GM18499 (cell line): ENCODE data around the gene PDIA5.
A peak's percentile ranks its signal among the peaks of the same experiment; 100 is the strongest.

Experiments
- ATAC-seq: cut with Tn5 transposase; IDR thresholded peaks from one replicate; pipeline ENCODE4 v1.9.1; 2021; ENCODE audit warnings: moderate number of reproducible peaks; ENCODE audit not compliant: insufficient read depth, unreplicated experiment

PDIA5 gene

DNA sequence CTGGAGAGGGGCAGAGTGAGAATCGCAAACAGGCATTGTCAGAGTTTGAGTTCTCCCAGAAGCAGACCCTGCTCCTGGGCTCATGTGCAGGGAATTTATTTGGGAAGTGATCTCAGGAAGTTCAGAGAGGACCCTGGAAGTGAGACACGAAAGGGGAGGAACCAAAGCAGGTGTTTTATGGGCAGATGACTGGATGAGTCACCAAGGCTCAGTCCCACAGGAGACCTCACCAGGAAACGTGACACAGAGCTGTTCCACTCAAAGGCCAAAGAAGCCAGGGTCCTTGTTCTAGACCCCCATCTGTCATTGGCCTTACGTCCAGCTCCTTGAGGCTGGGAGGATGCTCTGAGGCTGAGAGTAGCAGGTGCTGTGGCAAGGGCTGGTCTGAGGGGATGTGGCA lies 91.5 kb downstream of the PDIA5 start:
- ATAC-seq = no peak

DNA sequence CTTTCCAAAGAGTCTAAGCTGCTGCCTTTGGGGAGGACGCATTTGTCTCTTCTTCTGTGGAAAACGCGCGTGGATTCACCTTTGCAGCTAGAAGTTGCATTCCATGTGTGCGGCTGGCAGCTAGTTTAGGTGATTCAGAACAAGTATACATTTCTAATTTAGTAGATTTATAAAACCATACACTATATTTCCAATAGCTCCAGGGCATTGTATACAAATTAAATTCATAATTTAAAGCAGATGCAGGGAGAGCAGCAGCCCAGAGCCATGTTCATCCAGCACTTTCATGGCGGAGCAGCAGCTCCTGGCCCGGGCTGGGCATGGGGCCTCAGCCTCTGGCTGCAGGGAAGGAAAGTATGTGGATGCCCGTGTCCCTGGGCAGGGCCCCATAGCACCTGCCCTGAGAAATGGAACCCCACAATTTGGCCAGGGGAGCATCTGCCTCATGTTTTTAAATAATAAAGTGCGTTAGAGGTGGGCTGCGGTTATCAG lies 92.1 kb downstream of the PDIA5 start:
- ATAC-seq = no peak

DNA sequence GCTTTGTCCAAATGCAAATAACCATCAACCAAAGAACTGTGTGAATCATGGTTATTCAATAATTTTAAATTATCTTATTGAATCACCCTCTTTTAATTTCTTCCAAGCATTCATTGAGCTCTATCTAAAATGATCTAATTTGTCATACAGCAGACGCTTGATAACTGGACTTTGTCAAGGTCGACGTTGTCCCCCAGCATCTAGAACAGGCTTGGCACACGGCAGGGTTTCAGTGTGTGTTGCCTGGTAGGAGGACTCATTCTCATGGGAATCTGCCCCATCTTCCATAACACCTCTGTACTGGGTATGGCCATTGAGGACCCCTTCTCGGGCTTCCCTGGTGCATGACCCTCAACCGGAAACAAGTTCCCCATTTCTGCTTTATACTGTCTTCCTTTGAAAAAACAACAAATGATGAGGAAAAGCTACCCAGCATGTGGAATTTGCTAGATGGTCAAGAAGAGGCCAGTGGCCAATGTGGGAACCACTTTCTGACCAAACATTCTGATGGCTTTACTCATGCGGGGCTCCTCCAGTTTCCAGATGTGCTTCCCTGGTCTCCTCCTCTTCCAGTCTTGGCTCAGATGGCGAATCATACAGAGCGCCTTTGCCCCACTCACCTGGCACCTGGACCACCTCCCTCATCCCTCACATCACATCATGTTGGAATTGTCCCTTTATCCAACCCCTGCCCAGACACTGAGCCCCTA lies 93.3 kb downstream of the PDIA5 start:
- no peak for ATAC-seq

DNA sequence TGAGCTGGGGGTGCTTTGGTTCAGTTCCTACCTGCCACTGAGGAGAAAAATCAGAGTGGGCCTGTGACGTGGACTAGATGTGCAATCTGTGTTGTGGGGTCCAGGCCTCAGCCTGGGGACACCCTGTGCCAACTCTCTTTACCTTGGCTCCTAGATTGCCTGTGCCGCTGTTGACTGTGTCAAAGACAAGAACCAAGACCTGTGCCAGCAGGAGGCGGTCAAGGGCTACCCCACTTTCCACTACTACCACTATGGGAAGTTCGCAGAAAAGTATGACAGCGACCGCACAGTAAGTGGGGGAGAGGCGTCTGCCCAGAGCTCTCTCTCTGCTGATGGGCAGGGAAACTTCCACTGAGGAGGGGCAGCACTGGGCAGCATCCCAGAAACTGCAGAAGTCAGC lies 94.3 kb downstream of the PDIA5 start:
- no peak for ATAC-seq

DNA sequence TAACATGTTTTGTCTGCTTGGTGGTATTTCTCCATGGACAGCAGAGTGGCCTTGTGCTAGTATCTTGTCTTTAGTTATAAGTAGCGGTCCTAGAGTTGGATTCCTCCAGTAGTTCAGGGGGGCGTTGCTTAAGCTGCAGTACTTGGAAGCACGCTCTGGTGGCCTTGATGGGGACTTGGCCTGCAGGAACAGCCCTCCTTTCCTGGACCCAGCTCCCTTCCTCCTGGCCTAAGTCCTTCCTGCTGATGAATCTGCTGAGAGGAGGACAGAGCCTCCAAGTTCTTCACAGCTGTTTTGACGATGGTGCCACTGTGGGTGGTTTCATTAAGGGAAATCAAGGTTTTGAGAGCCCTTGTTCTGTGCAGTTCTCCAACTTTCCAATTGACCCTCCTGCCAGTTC lies 96.3 kb downstream of the PDIA5 start:
- no peak for ATAC-seq

DNA sequence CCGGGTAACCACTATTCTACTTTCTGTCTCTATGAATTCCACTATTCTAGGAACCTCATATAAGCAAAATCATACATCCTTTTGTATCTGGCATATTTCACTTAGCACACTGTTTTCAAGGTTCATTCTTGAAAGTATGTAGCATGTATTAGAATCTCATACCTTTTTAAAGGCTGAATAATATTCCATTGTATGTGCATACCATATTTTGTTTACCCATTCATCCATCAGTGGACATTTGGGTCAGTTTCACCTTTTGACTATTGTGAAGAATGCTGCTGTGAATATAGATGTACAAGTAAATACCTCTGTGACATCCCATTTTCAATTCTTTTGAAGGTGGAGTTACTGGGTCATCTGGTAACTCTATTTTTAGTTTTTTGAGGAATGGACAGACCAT lies 98.3 kb downstream of the PDIA5 start:
- no peak for ATAC-seq

DNA sequence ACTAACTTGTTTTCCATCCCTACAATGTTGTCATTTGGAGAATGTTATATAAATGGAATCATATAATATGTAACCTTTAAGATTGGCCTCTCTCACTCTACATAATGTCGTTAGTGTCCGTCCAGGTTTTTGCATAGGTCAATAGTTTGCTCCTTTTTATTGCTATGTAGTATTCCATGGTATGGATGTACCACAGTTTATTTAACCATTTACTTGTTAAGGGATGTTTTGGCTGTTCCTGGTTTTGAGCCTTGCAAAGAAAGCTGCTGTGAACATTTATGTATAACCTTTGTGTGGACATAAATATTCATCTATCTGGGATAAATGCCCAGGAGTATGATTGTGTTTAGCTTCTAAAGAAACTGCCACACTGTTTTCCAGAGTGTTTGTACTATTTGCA lies 100.9 kb downstream of the PDIA5 start:
- no peak for ATAC-seq

DNA sequence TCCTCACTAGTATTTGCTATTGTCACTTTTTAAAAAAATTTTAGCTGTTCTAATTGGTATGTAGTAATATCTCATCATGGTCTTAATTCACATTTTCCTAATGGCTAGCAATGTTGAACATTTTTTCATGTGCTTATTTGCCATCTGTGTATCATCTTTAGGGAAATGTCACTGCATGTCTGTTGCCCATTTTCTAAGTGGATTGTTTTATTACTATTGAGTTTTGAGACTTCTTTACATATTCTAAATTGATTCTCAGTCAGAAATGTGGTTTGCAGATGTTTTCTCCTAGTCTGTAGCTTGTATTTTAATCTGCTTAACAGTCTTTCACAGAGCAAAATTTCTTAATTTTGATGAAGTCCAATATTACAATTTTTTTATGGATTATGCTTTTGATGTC lies 101.3 kb downstream of the PDIA5 start:
- no peak for ATAC-seq

DNA sequence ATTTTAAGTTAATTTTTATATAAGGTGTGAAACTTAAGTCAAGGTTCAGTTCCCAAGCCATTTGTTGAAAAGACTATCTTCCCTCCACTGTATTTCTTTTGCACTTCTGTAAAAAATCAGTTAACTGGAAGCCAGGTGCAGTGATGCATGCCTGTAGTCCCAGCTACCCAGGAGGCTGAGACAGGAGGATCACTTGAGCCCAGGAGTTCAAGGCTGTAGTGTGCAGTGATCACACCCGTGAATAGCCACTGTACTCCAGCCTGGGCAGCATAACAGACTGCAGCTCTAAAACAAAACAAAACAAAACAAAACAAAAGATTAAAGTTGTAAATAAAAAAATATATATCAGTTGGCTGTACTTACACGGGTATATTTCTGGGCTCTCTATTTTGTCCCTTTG lies 101.8 kb downstream of the PDIA5 start:
- ATAC-seq = no peak

DNA sequence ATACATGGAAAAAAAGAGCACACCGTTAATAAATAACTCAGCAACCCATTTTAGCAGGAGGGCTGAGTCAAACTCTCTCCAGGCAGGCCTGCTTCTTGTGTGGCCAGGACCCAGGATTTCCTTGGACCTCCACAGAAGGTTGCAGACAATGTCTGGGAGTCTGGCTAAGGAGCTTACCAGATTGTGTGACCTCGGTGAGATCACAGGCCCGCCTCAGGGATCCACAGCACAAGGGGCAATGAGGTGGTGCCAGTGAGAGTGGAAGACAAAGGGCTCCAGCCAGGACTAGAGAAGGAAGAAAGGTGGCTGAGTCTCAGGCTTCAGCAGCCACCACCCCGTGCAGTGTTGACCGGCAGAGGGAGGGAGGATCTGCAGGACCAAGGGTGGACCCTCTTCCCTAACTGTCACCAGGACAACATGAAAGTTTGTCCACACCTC lies 102.7 kb downstream of the PDIA5 start:
- ATAC-seq = no peak

DNA sequence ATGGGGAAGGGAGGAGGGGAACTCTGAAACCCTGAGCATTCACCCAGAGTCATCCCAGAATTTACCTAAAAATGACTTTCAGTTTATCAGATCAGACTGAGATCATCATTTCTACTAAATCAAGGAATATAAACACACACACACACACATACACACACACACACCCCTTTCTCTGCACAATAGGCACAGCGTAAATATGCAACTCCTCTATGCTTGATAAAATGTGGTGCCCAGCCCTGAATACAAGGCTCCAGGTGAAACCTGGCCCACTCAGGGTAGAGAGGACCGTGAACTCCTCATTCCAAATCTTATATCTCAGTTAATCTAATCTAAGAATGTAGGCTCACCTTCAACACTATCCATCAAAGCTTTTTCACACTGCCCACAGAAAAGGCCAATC lies 103.1 kb downstream of the PDIA5 start:
- ATAC-seq = no peak

DNA sequence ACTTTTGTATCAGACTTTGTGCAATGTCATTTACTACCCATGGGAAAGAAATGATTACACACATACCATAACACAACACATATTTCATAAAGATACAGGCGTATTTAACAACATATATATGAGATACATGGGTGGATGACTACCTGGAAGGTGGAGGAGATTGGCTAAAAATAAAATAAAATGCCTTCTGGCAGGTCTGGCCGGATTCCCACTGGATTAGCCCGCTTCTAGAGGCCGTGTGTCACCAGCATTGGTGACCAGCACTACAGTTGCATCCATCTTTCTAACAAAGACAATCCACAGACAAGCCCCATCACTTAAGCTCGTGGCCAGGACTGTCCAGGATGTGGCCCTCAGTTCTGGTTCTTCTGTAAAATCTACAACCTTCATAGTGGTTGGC lies 114.0 kb downstream of the PDIA5 start:
- ATAC-seq = no peak

DNA sequence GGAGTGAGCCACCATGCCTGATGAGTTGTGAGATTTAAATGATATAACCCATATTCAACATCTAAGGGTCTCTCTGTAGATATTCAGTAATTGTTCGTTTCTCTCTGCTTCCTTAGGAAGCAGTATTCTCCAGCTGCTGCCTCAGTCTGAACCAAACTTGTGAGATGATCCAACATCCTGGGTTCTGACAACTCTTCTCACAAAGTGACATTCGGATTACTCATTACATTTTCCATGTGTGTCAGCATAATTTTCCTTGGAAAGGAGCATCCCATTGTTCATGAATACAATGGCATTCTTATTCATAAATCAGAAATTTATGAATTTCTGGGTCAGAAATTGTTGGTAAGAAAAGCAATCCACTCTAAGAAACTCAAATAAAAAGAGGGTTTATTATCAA lies 119.9 kb downstream of the PDIA5 start:
- no peak for ATAC-seq

DNA sequence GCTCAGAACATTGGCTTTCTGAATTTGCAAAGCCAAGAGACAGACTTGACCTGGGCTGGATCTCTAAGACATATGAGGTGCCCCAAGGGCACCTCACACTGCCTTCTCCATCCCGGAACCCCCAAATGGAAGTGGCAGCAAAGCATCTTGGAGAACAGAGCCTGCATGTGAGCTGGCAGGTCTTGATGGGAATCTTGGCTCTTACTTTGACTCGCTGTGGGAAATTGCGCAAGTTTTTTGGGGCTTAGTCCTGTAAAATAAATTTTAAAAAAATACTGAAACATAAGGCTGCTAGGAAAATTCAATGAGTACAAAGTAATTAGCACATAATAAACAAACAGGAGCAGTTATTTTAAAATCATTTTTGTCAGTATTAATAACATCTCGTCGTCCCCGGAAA lies 121.2 kb downstream of the PDIA5 start:
- no peak for ATAC-seq

DNA sequence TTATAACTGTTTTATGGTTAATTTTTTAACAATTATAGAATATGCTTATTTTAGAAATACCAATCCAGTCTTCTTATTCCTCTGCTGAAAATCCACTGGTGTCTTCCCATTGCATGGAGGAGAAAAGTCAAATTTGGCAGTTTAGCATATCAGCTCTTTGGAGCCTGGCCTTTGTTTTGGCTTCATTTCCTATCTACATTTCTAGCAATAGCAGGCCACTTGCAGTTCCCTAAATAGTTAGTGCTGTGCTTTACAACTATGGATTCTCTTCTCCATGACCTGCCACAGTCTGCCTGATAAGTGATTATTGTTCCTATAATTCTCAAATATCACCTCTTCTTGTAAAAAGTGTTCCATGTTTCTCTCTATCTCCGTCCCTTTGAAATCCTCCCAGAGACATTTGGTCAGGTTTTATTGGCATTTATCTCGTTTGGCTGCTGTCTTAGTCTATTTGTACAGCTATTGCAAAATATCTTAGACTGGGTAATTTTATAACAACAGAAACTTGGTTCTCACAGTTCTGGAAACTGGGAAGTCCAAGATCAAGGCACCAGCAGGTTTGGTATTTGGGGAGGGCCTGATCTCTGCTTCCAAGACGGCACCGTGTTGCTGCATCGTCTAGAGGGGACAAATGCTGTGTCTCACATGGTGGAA lies 126.8 kb downstream of the PDIA5 start:
- ATAC-seq = no peak

DNA sequence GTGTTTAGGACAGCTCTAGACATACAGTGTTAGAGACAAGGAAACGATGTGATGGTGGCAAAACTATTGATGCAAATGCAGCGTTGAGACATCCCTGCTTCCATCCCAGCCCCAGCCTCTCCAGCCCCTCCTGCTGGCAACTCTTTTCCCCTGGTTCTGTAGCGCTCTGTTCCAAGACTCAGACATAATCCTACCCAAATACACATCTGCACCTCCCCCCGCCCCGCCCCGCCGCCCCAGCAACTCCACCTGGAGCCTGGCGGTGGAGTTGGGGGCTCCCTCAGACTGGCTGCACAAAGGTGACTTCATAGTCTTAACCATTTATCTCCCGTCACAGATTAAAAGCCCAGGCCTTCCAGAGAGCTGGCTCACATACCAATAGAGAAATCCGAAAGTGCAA lies 127.7 kb downstream of the PDIA5 start:
- no peak for ATAC-seq

DNA sequence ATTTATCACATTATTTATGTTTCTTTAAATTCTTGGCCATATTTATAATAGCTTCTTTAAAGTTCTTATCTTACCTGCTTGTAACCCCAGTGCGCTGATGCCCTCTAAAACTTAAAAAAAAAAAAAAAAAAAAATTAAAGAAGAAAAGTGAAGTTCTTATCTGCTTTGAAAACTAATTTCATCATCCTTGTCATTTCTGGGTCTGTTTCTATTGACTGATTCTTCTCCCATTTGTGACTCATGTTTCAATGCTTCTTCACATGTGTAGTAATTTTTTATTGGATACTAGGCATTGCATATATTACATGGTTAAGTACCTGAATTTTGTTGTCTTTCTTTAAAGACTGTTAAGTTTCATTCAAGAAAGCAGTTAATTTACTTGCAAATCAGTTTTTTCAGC lies 131.5 kb downstream of the PDIA5 start:
- ATAC-seq = no peak

DNA sequence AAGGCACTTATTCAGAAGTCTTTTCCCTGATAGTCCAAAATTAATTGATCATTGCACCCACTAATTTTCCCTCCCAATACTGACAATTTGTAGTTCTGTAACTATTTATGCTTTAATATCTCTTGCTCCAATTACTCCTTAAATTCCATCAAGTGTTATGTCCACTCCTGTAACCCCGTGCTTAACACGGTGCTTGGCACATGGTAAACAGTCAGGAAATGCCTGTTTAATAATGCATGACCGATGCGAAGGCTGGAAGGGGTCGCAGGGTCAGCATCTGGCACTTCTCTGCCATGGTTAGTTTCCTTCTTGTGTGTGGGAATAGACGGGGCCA lies 134.4 kb downstream of the PDIA5 start:
- no peak for ATAC-seq

DNA sequence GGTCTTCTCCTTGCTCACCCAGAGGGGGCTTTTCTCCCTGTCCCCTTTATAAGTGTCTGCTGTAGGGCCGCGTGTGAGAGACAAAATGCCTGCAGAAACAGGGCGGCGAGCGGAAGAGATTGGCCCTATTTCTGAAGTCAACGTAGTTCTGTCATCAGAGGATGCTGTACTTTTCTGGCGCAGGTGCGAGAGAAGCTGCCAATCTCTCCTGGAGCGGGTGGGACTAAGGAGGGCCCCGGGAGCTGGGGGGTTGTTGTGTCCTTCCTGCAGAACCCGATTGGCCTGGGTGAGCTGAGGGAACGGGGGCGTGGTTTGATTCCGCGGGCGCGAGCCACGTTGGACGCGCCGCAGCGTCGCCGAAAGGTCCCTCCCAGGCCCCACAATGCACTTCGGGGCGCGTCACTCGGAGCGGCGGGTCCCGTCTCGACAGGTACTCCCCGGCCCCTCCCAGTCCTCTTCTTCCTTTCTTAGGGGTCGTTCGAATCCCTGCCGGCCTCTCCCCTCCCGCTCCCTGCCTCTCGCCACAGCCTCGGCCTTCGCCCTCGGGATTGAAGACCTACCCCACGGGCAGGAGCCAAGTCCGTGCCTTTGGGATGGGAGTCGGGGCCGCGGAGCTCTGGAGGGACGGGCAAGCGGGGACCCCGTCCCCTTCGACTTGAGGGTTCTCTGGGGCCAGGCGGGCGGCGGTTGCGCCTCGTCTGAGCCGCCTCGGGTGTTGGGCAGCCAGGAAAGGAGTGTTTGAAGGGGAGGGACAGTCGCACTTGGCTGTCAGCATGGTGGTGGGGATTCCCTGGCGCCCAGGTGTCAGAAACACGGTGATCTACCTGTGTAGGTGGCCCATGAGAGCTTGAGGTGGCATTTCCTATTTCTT lies 135.0 kb downstream of the PDIA5 start, which contains the start of gene SEC22A:
SEC22A (plus strand) TSS at position 387 of the 871 bp plus-strand sequence. CDS start 7,275 bp downstream, outside the sequence.
- ATAC-seq = peak; percentile 96

DNA sequence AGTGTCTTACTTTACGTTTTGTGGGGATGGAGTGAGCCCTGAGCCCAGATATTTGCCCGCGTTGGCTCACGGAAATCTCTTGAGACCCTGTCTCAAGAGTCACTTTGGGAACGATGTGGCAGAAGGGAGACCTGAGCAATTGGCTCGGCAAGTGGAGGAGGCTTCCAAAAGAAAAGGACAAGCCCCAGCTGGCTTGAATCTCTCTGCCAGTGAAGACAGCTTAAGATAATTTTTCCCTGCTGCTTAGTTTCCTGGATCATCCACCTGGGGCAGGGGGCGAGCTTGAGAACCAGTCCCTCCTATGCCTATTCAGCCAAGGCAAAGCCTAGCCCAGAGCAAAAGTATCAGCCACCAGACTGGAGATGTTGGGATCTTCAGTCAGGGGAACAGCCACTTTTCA lies 135.6 kb downstream of the PDIA5 start:
- no peak for ATAC-seq
